Activated CD8-positive, alpha-beta memory T cell treated with anti-CD3 and anti-CD28 coated beads, Interleukin-2, amount 50 U/mL, for 48 hours (primary cell): ENCODE data around the gene TMED6.
"Not testable (repeated sequence)": the region's sequence is repeated elsewhere in the genome, so short reads cannot be mapped to it uniquely, and the experiment has no call there.

Experiments
- DNase-seq: peaks from one replicate; pipeline ENCODE4 v3.0.0-alpha.2; 2020

The TMED6 gene

DNA sequence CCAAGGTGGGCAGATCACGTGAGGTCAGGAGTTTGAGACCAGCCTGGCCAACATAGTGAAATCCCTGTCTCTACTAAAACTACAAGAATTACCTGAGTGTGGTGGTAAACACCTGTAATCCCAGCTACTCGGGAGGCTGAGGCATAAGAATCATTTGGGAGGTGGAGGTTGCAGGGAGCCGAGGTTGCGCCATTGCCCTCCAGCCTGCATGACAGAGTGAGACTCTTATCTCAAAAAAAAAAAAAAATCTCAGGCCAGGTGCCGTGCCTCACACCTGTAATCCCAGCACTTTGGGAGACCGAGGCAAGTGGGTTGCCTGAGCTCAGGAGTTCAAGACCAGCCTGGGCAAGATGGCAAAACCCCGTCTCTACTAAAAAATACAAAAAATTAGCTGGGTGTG, 54.8 kb downstream of the TMED6 start:
- DNase-seq, result not testable (repeated sequence)

DNA sequence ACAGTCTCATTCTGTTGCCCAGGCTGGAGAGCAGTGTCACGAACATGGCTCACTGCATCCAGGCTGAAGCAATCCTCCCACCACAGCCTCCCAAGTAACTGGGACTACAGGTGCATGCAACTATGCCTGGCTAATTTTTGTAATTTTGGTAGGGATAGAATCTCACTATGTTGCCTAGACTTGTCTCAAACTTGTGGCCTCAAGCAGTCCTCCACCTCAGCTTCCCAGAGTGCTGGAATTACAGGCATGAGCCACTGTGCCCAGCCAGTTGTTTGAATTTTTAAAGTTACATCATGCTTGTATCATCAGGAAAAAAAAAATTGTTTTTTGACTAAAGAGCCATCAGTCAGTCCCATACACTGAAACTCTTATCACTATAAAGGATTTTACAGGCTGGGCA, 57.5 kb downstream of the TMED6 start:
- DNase-seq, result no peak

DNA sequence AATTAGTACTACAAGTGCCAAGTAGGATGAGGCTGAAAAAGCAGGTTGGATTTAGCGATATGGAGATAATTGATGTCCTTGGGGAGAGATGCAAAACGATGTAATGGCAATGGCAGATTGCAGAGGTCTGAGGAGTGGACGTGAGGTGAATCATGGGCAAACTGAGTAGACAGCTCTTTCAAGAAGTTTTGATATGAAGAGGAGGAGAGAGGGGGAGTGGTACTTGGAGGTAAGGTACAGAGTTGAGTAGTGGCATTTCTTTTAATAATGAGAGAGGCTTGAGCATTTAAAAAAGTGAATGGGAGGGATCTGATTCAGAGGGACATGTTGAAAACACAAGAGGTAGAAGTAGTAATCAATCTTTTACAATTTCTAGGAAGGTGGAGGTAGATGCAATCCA, 58.2 kb downstream of the TMED6 start:
- no peak for DNase-seq
